SK-N-SH treated with all-trans-retinoic acid at 6 μM for 48 hours (cell line): Measurements from ENCODE around the gene FIBCD1.

Source experiments
- ARNTL ChIP-seq: fragments of 450-650 bp; formaldehyde crosslinking; IDR thresholded peaks from 2 replicates; pipeline ENCODE4 v1.5.0; 2020; ENCODE audit warnings: low read depth, mild to moderate bottlenecking, moderate library complexity, borderline replicate concordance
- CSDC2 ChIP-seq: fragments of 250-450 bp; sonication (Bioruptor Pico); IDR thresholded peaks from 2 replicates; pipeline ENCODE4 v1.5.0; 2020; ENCODE audit warnings: mild to moderate bottlenecking, moderate library complexity
- RARB ChIP-seq: fragments of 250-450 bp; sonication (Bioruptor Pico); IDR thresholded peaks from 2 replicates; pipeline ENCODE4 v1.8.0; 2021; ENCODE audit warnings: mild to moderate bottlenecking, moderate library complexity
- SNAI2 ChIP-seq: fragments of 250-450 bp; sonication (Bioruptor Pico); IDR thresholded peaks from 2 replicates; pipeline ENCODE4 v1.5.0; 2020; ENCODE audit warnings: mild to moderate bottlenecking, moderate library complexity
- TOX ChIP-seq: fragments of 250-450 bp; sonication (Bioruptor Pico); IDR thresholded peaks from 2 replicates; pipeline ENCODE4 v1.8.0; 2021; ENCODE audit warnings: mild to moderate bottlenecking, moderate library complexity, borderline replicate concordance
- ZC3H10 ChIP-seq: fragments of 250-450 bp; sonication (Bioruptor Pico); IDR thresholded peaks from 2 replicates; pipeline ENCODE4 v1.5.1; 2021; ENCODE audit warnings: mild to moderate bottlenecking, moderate library complexity
- ZFP30 ChIP-seq: fragments of 450-650 bp; formaldehyde crosslinking; IDR thresholded peaks from 2 replicates; pipeline ENCODE4 v1.5.0; 2022; ENCODE audit warnings: mild to moderate bottlenecking, moderate library complexity
- TF ChIP-seq, protein P1 (sequence below): fragments of 250-450 bp; sonication (Bioruptor Pico); IDR thresholded peaks from 2 replicates; pipeline ENCODE4 v1.8.0; 2020; ENCODE audit warnings: mild to moderate bottlenecking, moderate library complexity, borderline replicate concordance
- TF ChIP-seq, protein P2 (sequence below): fragments of 250-450 bp; sonication (Bioruptor Pico); IDR thresholded peaks from 2 replicates; pipeline ENCODE4 v1.8.0; 2021; ENCODE audit warnings: low read depth, mild to moderate bottlenecking, moderate library complexity, borderline replicate concordance
- TF ChIP-seq, protein P3 (sequence below): fragments of 250-450 bp; sonication (Bioruptor Pico); IDR thresholded peaks from 2 replicates; pipeline ENCODE4 v1.5.1; 2020; ENCODE audit warnings: low read depth, mild to moderate bottlenecking, moderate library complexity

DNA sequence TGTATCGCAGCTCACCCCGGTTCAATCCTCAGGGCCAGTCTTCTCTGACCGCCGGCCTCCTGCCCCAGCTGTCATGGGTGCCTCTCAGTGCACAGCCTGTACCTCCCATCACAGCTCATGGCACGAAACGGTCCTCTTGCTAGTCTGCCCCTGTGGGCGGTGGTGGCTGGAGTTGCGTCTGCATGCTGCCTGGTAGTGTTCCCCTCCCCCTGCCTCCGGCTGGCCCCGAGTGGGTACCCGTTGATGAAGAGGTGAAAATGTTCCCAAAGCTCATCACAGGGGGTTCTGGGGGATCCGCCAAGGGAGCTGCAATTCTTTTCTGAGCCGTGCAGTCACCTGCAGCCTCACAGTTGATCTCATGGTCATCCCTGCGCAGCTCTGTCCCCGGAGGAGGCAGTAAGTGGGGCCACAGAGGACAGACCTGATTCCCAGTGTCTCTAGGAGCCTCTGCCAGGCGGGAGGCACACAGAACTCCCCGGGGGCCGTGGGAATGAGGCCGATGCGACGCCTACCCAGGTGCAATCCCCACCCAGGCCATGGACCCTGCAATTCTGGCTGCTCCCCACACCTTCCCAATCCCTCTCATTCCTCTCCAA lies 34.7 kb upstream of the FIBCD1 start:
- TF ChIP-seq ARNTL (CRISPR knock-in tag) (no peak), ZC3H10 (CRISPR knock-in tag) (no peak), RARB (CRISPR knock-in tag) (no peak), CSDC2 (no peak), ZFP30 (no peak), SNAI2 (CRISPR knock-in tag) (no peak), TOX (no peak)
- TF ChIP-seq, protein P1, sequence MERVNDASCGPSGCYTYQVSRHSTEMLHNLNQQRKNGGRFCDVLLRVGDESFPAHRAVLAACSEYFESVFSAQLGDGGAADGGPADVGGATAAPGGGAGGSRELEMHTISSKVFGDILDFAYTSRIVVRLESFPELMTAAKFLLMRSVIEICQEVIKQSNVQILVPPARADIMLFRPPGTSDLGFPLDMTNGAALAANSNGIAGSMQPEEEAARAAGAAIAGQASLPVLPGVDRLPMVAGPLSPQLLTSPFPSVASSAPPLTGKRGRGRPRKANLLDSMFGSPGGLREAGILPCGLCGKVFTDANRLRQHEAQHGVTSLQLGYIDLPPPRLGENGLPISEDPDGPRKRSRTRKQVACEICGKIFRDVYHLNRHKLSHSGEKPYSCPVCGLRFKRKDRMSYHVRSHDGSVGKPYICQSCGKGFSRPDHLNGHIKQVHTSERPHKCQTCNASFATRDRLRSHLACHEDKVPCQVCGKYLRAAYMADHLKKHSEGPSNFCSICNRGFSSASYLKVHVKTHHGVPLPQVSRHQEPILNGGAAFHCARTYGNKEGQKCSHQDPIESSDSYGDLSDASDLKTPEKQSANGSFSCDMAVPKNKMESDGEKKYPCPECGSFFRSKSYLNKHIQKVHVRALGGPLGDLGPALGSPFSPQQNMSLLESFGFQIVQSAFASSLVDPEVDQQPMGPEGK, result no peak
- TF ChIP-seq, protein P2, sequence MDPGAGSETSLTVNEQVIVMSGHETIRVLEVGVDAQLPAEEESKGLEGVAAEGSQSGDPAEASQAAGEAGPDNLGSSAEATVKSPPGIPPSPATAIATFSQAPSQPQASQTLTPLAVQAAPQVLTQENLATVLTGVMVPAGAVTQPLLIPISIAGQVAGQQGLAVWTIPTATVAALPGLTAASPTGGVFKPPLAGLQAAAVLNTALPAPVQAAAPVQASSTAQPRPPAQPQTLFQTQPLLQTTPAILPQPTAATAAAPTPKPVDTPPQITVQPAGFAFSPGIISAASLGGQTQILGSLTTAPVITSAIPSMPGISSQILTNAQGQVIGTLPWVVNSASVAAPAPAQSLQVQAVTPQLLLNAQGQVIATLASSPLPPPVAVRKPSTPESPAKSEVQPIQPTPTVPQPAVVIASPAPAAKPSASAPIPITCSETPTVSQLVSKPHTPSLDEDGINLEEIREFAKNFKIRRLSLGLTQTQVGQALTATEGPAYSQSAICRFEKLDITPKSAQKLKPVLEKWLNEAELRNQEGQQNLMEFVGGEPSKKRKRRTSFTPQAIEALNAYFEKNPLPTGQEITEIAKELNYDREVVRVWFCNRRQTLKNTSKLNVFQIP (CRISPR knock-in tag), result no peak
- TF ChIP-seq, protein P3, sequence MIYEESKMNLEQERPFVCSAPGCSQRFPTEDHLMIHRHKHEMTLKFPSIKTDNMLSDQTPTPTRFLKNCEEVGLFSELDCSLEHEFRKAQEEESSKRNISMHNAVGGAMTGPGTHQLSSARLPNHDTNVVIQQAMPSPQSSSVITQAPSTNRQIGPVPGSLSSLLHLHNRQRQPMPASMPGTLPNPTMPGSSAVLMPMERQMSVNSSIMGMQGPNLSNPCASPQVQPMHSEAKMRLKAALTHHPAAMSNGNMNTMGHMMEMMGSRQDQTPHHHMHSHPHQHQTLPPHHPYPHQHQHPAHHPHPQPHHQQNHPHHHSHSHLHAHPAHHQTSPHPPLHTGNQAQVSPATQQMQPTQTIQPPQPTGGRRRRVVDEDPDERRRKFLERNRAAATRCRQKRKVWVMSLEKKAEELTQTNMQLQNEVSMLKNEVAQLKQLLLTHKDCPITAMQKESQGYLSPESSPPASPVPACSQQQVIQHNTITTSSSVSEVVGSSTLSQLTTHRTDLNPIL (CRISPR knock-in tag), result no peak
